GM23338 (cell line): ENCODE data around the gene DUSP3.

ENCODE experiments used
- CTCF ChIP-seq, 2 experiments: fragments of 200-600 bp in 1 of 2; sonication (generic) in 1 of 2; conservative IDR thresholded peaks; 2 replicates each; pipeline versions ENCODE4 v1.5.1 to v1.6.1; 2016 to 2017; ENCODE audit warnings: antibody characterized with exemption in 2 of 2, low read depth in 2 of 2, mild to moderate bottlenecking in 2 of 2, moderate library complexity in 1 of 2
- EZH2phosphoT487 ChIP-seq: fragments of 200-600 bp; sonication (generic); IDR thresholded peaks from one replicate; pipeline ENCODE4 v1.8.1; 2018; ENCODE audit warnings: antibody characterized with exemption; ENCODE audit not compliant: unreplicated experiment
- ZNF462 ChIP-seq: fragments of 250-450 bp; sonication (Bioruptor Pico); IDR thresholded peaks from 2 replicates; pipeline ENCODE4 v1.5.0; 2020; ENCODE audit warnings: mild to moderate bottlenecking, moderate library complexity

DNA sequence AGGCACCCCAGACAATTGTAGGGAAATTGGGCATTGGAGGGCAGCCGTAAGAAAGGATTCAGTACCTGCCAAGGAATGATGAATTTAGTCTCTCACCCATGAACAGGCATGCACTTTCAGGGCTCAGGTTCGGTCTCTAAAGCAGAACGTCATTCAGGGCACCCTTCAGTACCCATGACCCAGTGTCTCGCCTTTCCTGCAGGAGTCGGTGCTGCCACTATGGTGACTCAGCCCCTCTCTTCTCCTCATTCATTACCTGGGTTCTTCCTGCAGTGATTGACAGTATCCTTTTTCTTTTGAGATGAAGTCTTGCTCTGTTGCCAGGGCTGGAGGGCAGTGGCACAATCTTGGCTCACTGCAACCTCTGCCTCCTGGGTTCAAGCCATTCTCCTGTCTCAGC, 28.6 kb downstream of the DUSP3 start:
- TF ChIP-seq CTCF (conservative IDR thresholded peaks at IDR 0.05; ENCODE audit: low read depth in 2 of 2) = no peak
- TF ChIP-seq EZH2phosphoT487 = no peak
- TF ChIP-seq ZNF462 (CRISPR knock-in tag) = no peak
